NT2/D1 (cell line): ENCODE data around the gene ANKRD24.
"Not testable (repeated sequence)": the region's sequence is repeated elsewhere in the genome, so short reads cannot be mapped to it uniquely, and the experiment has no call there.

Experiments used
- DNase-seq: peaks from one replicate; pipeline ENCODE4 v3.0.0-alpha.2; 2011; ENCODE audit warnings: low read depth, low spot score
- H3K27me3 ChIP-seq: 2 replicates; pipeline ENCODE4 v1.6.0; 2011; ENCODE audit warnings: mild to moderate bottlenecking; ENCODE audit not compliant: insufficient read length, insufficient read depth
- H3K36me3 ChIP-seq: 2 replicates; pipeline ENCODE4 v1.6.1; 2011; ENCODE audit warnings: mild to moderate bottlenecking, low read length, mixed read lengths; ENCODE audit not compliant: insufficient read depth, insufficient read length
- H3K4me1 ChIP-seq: 2 replicates; pipeline ENCODE4 v1.5.1; 2011; ENCODE audit not compliant: insufficient read depth, insufficient read length
- H3K4me3 ChIP-seq: 2 replicates; pipeline ENCODE4 v1.5.1; 2011; ENCODE audit warnings: low read depth; ENCODE audit not compliant: insufficient read length
- H3K9ac ChIP-seq: 2 replicates; pipeline ENCODE4 v1.6.0; 2011; ENCODE audit warnings: low read depth; ENCODE audit not compliant: insufficient read length
- H3K9me3 ChIP-seq: 2 replicates; pipeline ENCODE4 v1.5.1; 2011; ENCODE audit warnings: mild to moderate bottlenecking, low read length; ENCODE audit not compliant: insufficient read depth
- SUZ12 ChIP-seq: IDR thresholded peaks from 2 replicates; pipeline ENCODE4 v1.6.1; 2011; ENCODE audit not compliant: insufficient read length, insufficient read depth; ENCODE audit errors: extremely low read depth
- YY1 ChIP-seq: IDR thresholded peaks from 2 replicates; pipeline ENCODE4 v1.6.1; 2011; ENCODE audit not compliant: insufficient read length, insufficient read depth
- ZNF274 ChIP-seq: IDR thresholded peaks from 2 replicates; pipeline ENCODE4 v1.6.1; 2011; ENCODE audit warnings: mild to moderate bottlenecking, low read depth, low read length

Gene ANKRD24

GRCh38 chr19:4234862-4235201 lies 52.3 kb downstream of the ANKRD24 start:
- no peak for DNase-seq
- no peak overlapping the region for H3K9ac ChIP-seq
- H3K27me3 ChIP-seq, result no peaks in the 10 kb centered on the region
- no peak overlapping the region for H3K4me3 ChIP-seq
- no peak for TF ChIP-seq ZNF274
- TF ChIP-seq YY1, result no peak
- TF ChIP-seq SUZ12, result no peak
- no peaks in the 10 kb centered on the region for H3K36me3 ChIP-seq
- peaks cover 2% of the 10 kb centered on the region for H3K4me1 ChIP-seq
- no peaks in the 10 kb centered on the region for H3K9me3 ChIP-seq

- H3K9ac ChIP-seq, H3K36me3 ChIP-seq, H3K4me3 ChIP-seq, H3K4me1 ChIP-seq, DNase-seq, H3K27me3 ChIP-seq: not testable (repeated sequence)
- peaks cover 14% of the 10 kb centered on the region for H3K9me3 ChIP-seq
Observed at GRCh38 chr19:4237510-4237909, 55.0 kb downstream of the ANKRD24 start.

GRCh38 chr19:4238831-4239230 lies 56.3 kb downstream of the ANKRD24 start:
- H3K4me1 ChIP-seq, result no peaks in the 10 kb centered on the region
- H3K27me3 ChIP-seq, result no peaks in the 10 kb centered on the region
- H3K9me3 ChIP-seq, result peaks cover 14% of the 10 kb centered on the region
- DNase-seq, result no peak
- no peaks in the 10 kb centered on the region for H3K36me3 ChIP-seq
- TF ChIP-seq ZNF274 (no peak), SUZ12 (no peak), YY1 (no peak)
- H3K4me3 ChIP-seq, result no peak overlapping the region
- H3K9ac ChIP-seq, result no peak overlapping the region

GRCh38 chr19:4241824-4242430 lies 59.4 kb downstream of the ANKRD24 start:
- H3K9ac ChIP-seq, result no peak overlapping the region
- no peaks in the 10 kb centered on the region for H3K4me1 ChIP-seq
- TF ChIP-seq ZNF274 (no peak), SUZ12 (no peak), YY1 (no peak)
- peaks cover 14% of the 10 kb centered on the region for H3K9me3 ChIP-seq
- no peaks in the 10 kb centered on the region for H3K27me3 ChIP-seq
- H3K36me3 ChIP-seq, result no peaks in the 10 kb centered on the region
- DNase-seq, result no peak
- no peak overlapping the region for H3K4me3 ChIP-seq

- Histone ChIP-seq H3K9me3 (peaks cover 14% of the 10 kb centered on the region), H3K9ac (peak overlapping the region; percentile 79), H3K36me3 (peaks cover 28% of the 10 kb centered on the region), H3K4me3 (peak overlapping the region; percentile 82)
- DNase-seq, H3K4me1 ChIP-seq, H3K27me3 ChIP-seq: not testable (repeated sequence)
Observed at GRCh38 chr19:4245938-4246337, 63.4 kb downstream of the ANKRD24 start.

DNA sequence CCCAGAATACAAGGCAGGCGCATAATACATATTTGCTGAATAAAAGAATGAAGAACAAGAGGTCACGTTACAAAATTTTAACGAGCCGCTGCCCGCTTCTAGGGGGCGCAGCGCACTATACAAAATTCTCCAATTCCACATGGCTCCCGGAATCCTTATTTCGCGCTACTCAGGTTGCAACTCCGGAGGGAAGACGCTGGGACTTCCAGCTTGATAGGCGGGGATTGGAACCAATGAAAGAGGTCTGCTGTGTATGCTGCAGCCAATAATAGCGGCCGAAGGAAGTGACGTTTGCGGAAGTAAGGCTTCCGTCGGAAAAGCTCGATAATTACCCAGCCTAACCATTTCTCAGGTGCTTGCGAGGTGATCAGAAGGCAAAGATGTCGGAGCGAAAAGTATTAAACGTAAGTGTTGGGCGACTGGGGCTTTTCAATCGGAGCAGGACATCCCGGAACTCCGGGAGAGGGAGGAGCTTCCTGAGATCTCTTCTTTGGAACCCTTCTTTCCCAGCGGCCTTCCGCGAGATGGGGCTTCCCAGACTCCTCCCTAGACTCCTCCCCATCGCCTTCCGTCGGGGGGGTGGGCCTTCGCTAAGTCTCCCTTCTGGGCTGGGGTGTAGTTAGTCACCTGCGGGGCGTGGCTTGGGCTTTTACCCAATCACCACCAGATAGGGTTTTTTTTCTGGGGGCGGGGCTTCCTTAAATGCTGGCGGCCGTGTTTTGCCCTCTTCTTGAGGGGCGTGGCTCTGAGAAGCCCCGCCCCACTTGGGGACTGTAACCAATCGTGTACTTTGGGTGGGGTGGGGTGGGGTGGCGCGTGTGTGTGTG lies 64.5 kb downstream of the ANKRD24 start, which contains the start of gene YJU2:
TSS of gene YJU2 (plus strand) at position 314 of the 827 bp plus-strand sequence. CDS start at position 381, 67 bp downstream.
- peak; percentile 99 for DNase-seq
- no peaks in the 10 kb centered on the region for H3K27me3 ChIP-seq
- TF ChIP-seq ZNF274, result no peak
- TF ChIP-seq SUZ12, result no peak
- no peak for TF ChIP-seq YY1
- H3K9ac ChIP-seq, result peak within 1 kb of the TSS; percentile 94
- peaks cover 4% of the 10 kb centered on the region for H3K9me3 ChIP-seq
- peak within 1 kb of the TSS; percentile 82 for H3K4me3 ChIP-seq
- H3K36me3 ChIP-seq, result peaks cover 38% of the 10 kb centered on the region
- H3K4me1 ChIP-seq, result peaks cover 4% of the 10 kb centered on the region

- peaks cover 70% of the 10 kb centered on the region for H3K36me3 ChIP-seq
- no peak overlapping the region for H3K4me3 ChIP-seq
- H3K27me3 ChIP-seq, result no peaks in the 10 kb centered on the region
- DNase-seq, result no peak
- H3K9me3 ChIP-seq, result peaks cover 13% of the 10 kb centered on the region; the same call in 1 of the 2 replicates
- H3K4me1 ChIP-seq, result no peaks in the 10 kb centered on the region
- TF ChIP-seq YY1 (no peak), SUZ12 (no peak), ZNF274 (no peak)
- H3K9ac ChIP-seq, result no peak overlapping the region
Observed at GRCh38 chr19:4256563-4256962, 74.1 kb downstream of the ANKRD24 start.
